ENCODE results near the gene TOR1B.

DNA sequence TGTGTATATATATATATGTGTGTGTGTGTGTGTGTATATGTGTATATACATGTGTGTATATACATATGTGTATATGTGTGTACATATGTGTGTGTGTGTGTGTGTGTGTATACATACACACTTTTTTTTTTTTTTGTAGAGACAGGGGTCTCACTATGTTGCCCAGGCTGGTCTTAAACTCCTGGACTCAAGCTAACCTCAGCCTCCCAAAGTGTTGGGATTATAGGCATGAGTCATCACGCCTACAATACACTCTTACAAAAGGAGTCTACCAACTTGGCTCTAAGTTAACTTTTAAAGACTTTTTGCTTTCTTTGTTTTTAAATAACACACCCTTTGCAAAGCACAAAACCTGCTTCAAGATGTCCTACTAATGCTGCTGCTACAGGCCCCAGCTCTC is 30.0 kb downstream of the TOR1B start:
- TF ChIP-seq, protein P1, sequence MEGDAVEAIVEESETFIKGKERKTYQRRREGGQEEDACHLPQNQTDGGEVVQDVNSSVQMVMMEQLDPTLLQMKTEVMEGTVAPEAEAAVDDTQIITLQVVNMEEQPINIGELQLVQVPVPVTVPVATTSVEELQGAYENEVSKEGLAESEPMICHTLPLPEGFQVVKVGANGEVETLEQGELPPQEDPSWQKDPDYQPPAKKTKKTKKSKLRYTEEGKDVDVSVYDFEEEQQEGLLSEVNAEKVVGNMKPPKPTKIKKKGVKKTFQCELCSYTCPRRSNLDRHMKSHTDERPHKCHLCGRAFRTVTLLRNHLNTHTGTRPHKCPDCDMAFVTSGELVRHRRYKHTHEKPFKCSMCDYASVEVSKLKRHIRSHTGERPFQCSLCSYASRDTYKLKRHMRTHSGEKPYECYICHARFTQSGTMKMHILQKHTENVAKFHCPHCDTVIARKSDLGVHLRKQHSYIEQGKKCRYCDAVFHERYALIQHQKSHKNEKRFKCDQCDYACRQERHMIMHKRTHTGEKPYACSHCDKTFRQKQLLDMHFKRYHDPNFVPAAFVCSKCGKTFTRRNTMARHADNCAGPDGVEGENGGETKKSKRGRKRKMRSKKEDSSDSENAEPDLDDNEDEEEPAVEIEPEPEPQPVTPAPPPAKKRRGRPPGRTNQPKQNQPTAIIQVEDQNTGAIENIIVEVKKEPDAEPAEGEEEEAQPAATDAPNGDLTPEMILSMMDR (IDR thresholded peaks at IDR 0.05): no peak
- TF ChIP-seq POLR2AphosphoS5 (IDR thresholded peaks at IDR 0.05; ENCODE audit: insufficient read depth in 1 of 2, low read depth in 1 of 2) (no peak), POLR2A (IDR thresholded peaks at IDR 0.05) (no peak)

Measured in vagina (tissue), 2 donors.